HL-60 (cell line): Measurements from ENCODE around the gene GPS2.

Experiments
- DNase-seq, 2 experiments: peaks; one replicate each; pipeline ENCODE4 v3.0.0-alpha.2; 2010 to 2020; ENCODE audit warnings: low read depth in 1 of 2, low spot score in 1 of 2
- H3K27ac ChIP-seq: fragments of 250-450 bp; sonication (Bioruptor Pico); replicated peaks from 2 replicates; pipeline ENCODE4 v1.5.1; 2020; ENCODE audit warnings: mild to moderate bottlenecking, moderate library complexity
- H3K27me3 ChIP-seq: fragments of 250-450 bp; sonication (Bioruptor Pico); 2 replicates; pipeline ENCODE4 v1.5.1; 2021; ENCODE audit warnings: mild to moderate bottlenecking, moderate library complexity; ENCODE audit not compliant: insufficient read depth, poor library complexity, severe bottlenecking
- H3K4me3 ChIP-seq: replicated peaks from 2 replicates; pipeline ENCODE4 v1.5.1; 2011; ENCODE audit warnings: mild to moderate bottlenecking, control low read depth, low read length; ENCODE audit not compliant: insufficient read depth
- CTCF ChIP-seq: IDR thresholded peaks from one replicate; pipeline ENCODE4 v1.5.1; 2011; ENCODE audit warnings: low read length, control low read depth, inconsistent platforms; ENCODE audit not compliant: insufficient read depth
- GABPA ChIP-seq: IDR thresholded peaks from 2 replicates; pipeline ENCODE4 v1.6.1; 2012; ENCODE audit warnings: low read depth
- POLR2AphosphoS5 ChIP-seq: IDR thresholded peaks from 2 replicates; pipeline ENCODE4 v1.6.1; 2012; ENCODE audit warnings: low read depth
- SPI1 ChIP-seq: IDR thresholded peaks from 2 replicates; pipeline ENCODE4 v1.6.1; 2012; ENCODE audit warnings: low read depth, mild to moderate bottlenecking, borderline replicate concordance
- TF ChIP-seq, protein P1 (sequence below): IDR thresholded peaks from 2 replicates; pipeline ENCODE4 v1.6.1; 2012; ENCODE audit warnings: low read depth; ENCODE audit not compliant: insufficient replicate concordance

Gene GPS2

GRCh38 chr17:7307686-7308624 is 7.2 kb downstream of the GPS2 start:
- Histone ChIP-seq H3K27ac (peak overlapping the region; percentile 94), H3K4me3 (peak overlapping the region; percentile 57), H3K27me3 (no peaks in the 10 kb centered on the region)
- peak in 1 of 2 experiments; percentile 65 for DNase-seq
- TF ChIP-seq CTCF (no peak), GABPA (no peak), POLR2AphosphoS5 (no peak), SPI1 (no peak)
- TF ChIP-seq, protein P1, sequence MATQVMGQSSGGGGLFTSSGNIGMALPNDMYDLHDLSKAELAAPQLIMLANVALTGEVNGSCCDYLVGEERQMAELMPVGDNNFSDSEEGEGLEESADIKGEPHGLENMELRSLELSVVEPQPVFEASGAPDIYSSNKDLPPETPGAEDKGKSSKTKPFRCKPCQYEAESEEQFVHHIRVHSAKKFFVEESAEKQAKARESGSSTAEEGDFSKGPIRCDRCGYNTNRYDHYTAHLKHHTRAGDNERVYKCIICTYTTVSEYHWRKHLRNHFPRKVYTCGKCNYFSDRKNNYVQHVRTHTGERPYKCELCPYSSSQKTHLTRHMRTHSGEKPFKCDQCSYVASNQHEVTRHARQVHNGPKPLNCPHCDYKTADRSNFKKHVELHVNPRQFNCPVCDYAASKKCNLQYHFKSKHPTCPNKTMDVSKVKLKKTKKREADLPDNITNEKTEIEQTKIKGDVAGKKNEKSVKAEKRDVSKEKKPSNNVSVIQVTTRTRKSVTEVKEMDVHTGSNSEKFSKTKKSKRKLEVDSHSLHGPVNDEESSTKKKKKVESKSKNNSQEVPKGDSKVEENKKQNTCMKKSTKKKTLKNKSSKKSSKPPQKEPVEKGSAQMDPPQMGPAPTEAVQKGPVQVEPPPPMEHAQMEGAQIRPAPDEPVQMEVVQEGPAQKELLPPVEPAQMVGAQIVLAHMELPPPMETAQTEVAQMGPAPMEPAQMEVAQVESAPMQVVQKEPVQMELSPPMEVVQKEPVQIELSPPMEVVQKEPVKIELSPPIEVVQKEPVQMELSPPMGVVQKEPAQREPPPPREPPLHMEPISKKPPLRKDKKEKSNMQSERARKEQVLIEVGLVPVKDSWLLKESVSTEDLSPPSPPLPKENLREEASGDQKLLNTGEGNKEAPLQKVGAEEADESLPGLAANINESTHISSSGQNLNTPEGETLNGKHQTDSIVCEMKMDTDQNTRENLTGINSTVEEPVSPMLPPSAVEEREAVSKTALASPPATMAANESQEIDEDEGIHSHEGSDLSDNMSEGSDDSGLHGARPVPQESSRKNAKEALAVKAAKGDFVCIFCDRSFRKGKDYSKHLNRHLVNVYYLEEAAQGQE: no peak

- no peaks in the 10 kb centered on the region for H3K27me3 ChIP-seq
- H3K4me3 ChIP-seq: peak within 1 kb of the TSS; percentile 57
- TF ChIP-seq POLR2AphosphoS5 (peak; percentile 65), CTCF (no peak), SPI1 (peak; percentile 65; the same call in 1 of the 2 replicates), GABPA (no peak)
- TF ChIP-seq, protein P1: no peak
- peak; percentile 91 to 96 for DNase-seq
- H3K27ac ChIP-seq: peak within 1 kb of the TSS; percentile 94
Observed at GRCh38 chr17:7306911-7307685, 8.1 kb downstream of the GPS2 start, which contains the start of gene EIF5A. TSS of gene EIF5A (plus strand) at chr17:7307628. CDS start at chr17:7309636, 2,008 bp downstream.

- no peak overlapping the region for H3K27ac ChIP-seq
- no peaks in the 10 kb centered on the region for H3K27me3 ChIP-seq
- TF ChIP-seq GABPA: no peak
- TF ChIP-seq CTCF: no peak
- no peak for TF ChIP-seq POLR2AphosphoS5
- TF ChIP-seq SPI1: no peak
- TF ChIP-seq, protein P1: no peak
- DNase-seq: no peak
- no peak overlapping the region for H3K4me3 ChIP-seq
Observed at GRCh38 chr17:7304179-7304578, 11.0 kb downstream of the GPS2 start.
